ENCODE data around the gene EHBP1L1. TPM values are rescaled to one million over a fixed set of nuclear protein-coding genes. Genes with fewer than 3 reads are reported as not detected.

The EHBP1L1 gene
- polyA plus RNA-seq, 1 donor (not counting 4 experiments of a cell fraction or from before 2014, with no cell fraction given) = 10.4 TPM

DNA sequence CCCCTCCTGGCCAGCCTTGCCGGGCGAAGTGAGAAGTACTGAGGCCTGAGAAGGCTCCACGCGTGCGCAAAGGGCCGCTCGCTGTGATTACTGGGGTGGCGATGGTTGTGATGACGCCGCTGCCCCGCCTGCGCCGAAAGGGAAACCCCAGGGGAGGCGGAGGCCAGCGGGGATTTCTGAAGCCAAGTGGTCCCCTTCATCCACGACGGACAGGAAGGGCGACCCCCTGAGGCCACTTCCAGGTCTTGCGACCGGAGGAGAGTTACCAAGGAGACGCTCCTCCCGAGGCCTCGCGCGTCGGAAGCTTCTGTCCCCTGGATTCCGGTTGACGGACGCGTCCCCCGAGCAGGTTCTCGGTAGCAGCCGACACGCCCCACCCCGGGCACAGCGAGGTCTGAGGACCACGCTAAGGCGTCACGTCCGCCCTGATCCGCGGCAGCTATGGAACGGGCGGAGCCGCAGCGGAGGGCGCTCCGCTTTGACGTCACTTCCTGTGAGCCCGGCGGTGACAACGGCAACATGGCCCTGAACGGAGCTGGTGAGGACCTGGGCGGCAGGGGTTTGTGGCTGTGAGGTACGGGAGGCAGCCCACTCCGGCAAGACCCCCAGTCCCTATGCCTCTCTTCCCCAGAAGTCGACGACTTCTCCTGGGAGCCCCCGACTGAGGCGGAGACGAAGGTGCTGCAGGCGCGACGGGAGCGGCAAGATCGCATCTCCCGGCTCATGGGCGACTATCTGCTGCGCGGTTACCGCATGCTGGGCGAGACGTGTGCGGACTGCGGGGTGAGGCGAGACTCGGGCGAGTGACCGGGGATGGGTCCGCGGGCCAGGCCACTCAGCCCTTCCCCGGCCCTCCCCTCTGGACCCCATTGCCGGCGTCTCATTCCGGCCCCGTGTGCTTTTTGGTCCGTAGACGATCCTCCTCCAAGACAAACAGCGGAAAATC lies 5.6 kb upstream of the EHBP1L1 start, which contains the start of gene ZNRD2:
Gene ZNRD2, plus strand, starts transcription at position 505 of the 946 bp plus-strand sequence. Its CDS starts 15 bp downstream, at position 520.
- Histone ChIP-seq H3K9me1 (ENCODE audit: control insufficient read depth, extremely low read depth, insufficient read depth, low read length) (no peaks in the 10 kb centered on the region), H3K36me3 (ENCODE audit: control insufficient read depth in 2 of 2, extremely low read depth in 1 of 2, insufficient read depth in 2 of 2, low read length in 2 of 2) (peaks cover 0 to 2% of the 10 kb centered on the region in 2 experiments), H3K27ac (ENCODE audit: control insufficient read depth, insufficient read depth, low read length) (peak within 1 kb of the TSS; percentile 92), H3K9ac (ENCODE audit: control insufficient read depth, extremely low read depth, insufficient read depth, low read length) (peak within 1 kb of the TSS; percentile 92), H3K4me1 (ENCODE audit: control insufficient read depth, extremely low read depth, insufficient read depth, low read length) (peaks cover 53% of the 10 kb centered on the region), H3K4me3 (ENCODE audit: control insufficient read depth in 2 of 3, extremely low read depth in 1 of 3, insufficient read depth in 2 of 3, low read depth in 1 of 3, low read length in 3 of 3) (peak within 1 kb of the TSS; percentile 85 to 90 (median 88)), H3K79me2 (ENCODE audit: control insufficient read depth, insufficient read depth, low read length) (peaks cover 44% of the 10 kb centered on the region), H3K27me3 (ENCODE audit: control insufficient read depth, extremely low read depth, insufficient read depth, low read length) (no peaks in the 10 kb centered on the region), H3K9me3 (ENCODE audit: control insufficient read depth, low read depth, low read length) (no peaks in the 10 kb centered on the region), H2AFZ (ENCODE audit: control insufficient read depth, low read length) (peak within 1 kb of the TSS; percentile 96), H3K4me2 (ENCODE audit: control insufficient read depth, extremely low read depth, insufficient read depth, low read depth, low read length) (peak within 1 kb of the TSS; percentile 100), H4K20me1 (ENCODE audit: control insufficient read depth, extremely low read depth, insufficient read depth, low read length) (peaks cover 5% of the 10 kb centered on the region)
- DNase-seq (ENCODE audit: low read depth, low spot score) (peak; percentile 79), FAIRE-seq (peak; percentile 41)
- peak in 2 of 3 experiments; percentile 14 to 27 for TF ChIP-seq CTCF (optimal IDR thresholded peaks at IDR 0.05 in 1 of 3, IDR thresholded peaks at IDR 0.05 in 1 of 3, conservative IDR thresholded peaks at IDR 0.05 in 1 of 3; ENCODE audit: extremely low read depth in 1 of 3, insufficient read depth in 2 of 3, low read length in 3 of 3)
- TF ChIP-seq EZH2 (IDR thresholded peaks at IDR 0.05; ENCODE audit: low read length) = no peak
- dilution Hi-C loops (cut with MboI; ENCODE audit: extremely low pct_ligation_motif_present, low sequenced_read_pairs) = no loop called here

DNA sequence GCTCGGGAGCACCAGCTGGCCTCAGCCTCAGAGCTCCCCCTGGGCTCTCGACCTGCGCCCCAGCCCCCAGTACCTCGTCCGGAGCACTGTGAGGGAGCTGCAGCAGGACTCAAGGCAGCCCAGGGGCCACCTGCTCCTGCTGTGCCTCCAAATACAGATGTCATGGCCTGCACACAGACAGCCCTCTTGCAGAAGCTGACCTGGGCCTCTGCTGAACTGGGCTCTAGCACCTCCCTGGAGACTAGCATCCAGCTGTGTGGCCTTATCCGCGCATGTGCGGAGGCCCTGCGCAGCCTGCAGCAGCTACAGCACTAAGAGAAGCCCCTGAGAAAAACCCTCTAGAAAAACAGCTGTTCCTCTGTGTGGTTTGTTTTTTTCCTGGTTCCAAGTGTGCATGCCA lies 4.4 kb upstream of the EHBP1L1 start:
- peak overlapping the region; percentile 100 for H3K4me2 ChIP-seq (ENCODE audit: control insufficient read depth, extremely low read depth, insufficient read depth, low read depth, low read length)
- H3K27me3 ChIP-seq (ENCODE audit: control insufficient read depth, extremely low read depth, insufficient read depth, low read length) = no peaks in the 10 kb centered on the region
- dilution Hi-C loops (cut with MboI; ENCODE audit: extremely low pct_ligation_motif_present, low sequenced_read_pairs) = no loop called here
- peak overlapping the region; percentile 92 for H3K27ac ChIP-seq (ENCODE audit: control insufficient read depth, insufficient read depth, low read length)
- H3K4me1 ChIP-seq (ENCODE audit: control insufficient read depth, extremely low read depth, insufficient read depth, low read length) = peaks cover 49% of the 10 kb centered on the region
- H3K9me1 ChIP-seq (ENCODE audit: control insufficient read depth, extremely low read depth, insufficient read depth, low read length) = no peaks in the 10 kb centered on the region
- FAIRE-seq (no peak), DNase-seq (ENCODE audit: low read depth, low spot score) (no peak)
- H3K9me3 ChIP-seq (ENCODE audit: control insufficient read depth, low read depth, low read length) = no peaks in the 10 kb centered on the region
- TF ChIP-seq EZH2 (IDR thresholded peaks at IDR 0.05; ENCODE audit: low read length) (no peak), CTCF (optimal IDR thresholded peaks at IDR 0.05 in 1 of 3, IDR thresholded peaks at IDR 0.05 in 1 of 3, conservative IDR thresholded peaks at IDR 0.05 in 1 of 3; ENCODE audit: extremely low read depth in 1 of 3, insufficient read depth in 2 of 3, low read length in 3 of 3) (no peak)
- H3K36me3 ChIP-seq (ENCODE audit: control insufficient read depth in 2 of 2, extremely low read depth in 1 of 2, insufficient read depth in 2 of 2, low read length in 2 of 2) = peaks cover 0 to 2% of the 10 kb centered on the region in 2 experiments
- peak overlapping the region; percentile 85 to 90 (median 88) for H3K4me3 ChIP-seq (ENCODE audit: control insufficient read depth in 2 of 3, extremely low read depth in 1 of 3, insufficient read depth in 2 of 3, low read depth in 1 of 3, low read length in 3 of 3)
- H2AFZ ChIP-seq (ENCODE audit: control insufficient read depth, low read length) = no peak overlapping the region
- H4K20me1 ChIP-seq (ENCODE audit: control insufficient read depth, extremely low read depth, insufficient read depth, low read length) = peaks cover 5% of the 10 kb centered on the region
- peaks cover 43% of the 10 kb centered on the region for H3K79me2 ChIP-seq (ENCODE audit: control insufficient read depth, insufficient read depth, low read length)
- peak overlapping the region; percentile 92 for H3K9ac ChIP-seq (ENCODE audit: control insufficient read depth, extremely low read depth, insufficient read depth, low read length)
